Ovary (tissue), 9 donors: ENCODE results near the gene ITGB2. TPM values are rescaled to one million over a fixed set of nuclear protein-coding genes. Genes with fewer than 3 reads are reported as not detected.

Source experiments
- DNase-seq, 5 donors: peaks; one replicate each; pipeline ENCODE4 v3.0.0-alpha.2; 2019 to 2020
- H3K27ac ChIP-seq, 2 donors: fragments of 200-600 bp; one replicate each; pipeline versions ENCODE4 v1.5.1 to v1.8.0; 2019 to 2022
- H3K27me3 ChIP-seq: fragments of 200-600 bp; one replicate; pipeline ENCODE4 v1.8.0; 2022
- H3K36me3 ChIP-seq: fragments of 200-600 bp; sonication (generic); one replicate; pipeline ENCODE4 v1.5.1; 2019
- H3K4me1 ChIP-seq: one replicate; pipeline ENCODE4 v1.8.1; 2013; ENCODE audit warnings: mild to moderate bottlenecking, moderate library complexity; ENCODE audit not compliant: insufficient read depth
- H3K4me3 ChIP-seq: fragments of 200-600 bp; sonication (generic); one replicate; pipeline ENCODE4 v1.5.1; 2017
- H3K9me3 ChIP-seq, 2 donors: fragments of 200-600 bp in 1 of 2; sonication (generic) in 1 of 2; one replicate each; pipeline versions ENCODE4 v1.5.1 to v1.8.1; 2013 to 2019; ENCODE audit warnings: mild to moderate bottlenecking in 1 of 2, moderate library complexity in 1 of 2
- EP300 ChIP-seq: sonication (generic); formaldehyde crosslinking; IDR thresholded peaks from one replicate; pipeline ENCODE4 v1.6.1; 2017; ENCODE audit warnings: antibody characterized with exemption
- POLR2A ChIP-seq: fragments of 450-650 bp; IDR thresholded peaks from one replicate; pipeline ENCODE4 v1.6.1; 2017; ENCODE audit warnings: antibody characterized with exemption, mild to moderate bottlenecking, moderate library complexity
- WGBS, 3 donors: extraction: QIAGEN DNeasy Blood & Tissue Kit in 1 of 3; methylation state at CpG; one replicate each; pipeline versions ENCODE4 v1.1.5 to v1.1.7; 2013 to 2017; 5-methylcytosine and 5-hydroxymethylcytosine counted together
- intact Hi-C, 4 donors: fragments of 100-400 bp; cut with DNase I; formaldehyde crosslinking; loops; one replicate each; pipeline versions ENCODE4 v1.11.0 to v1.15.1; 2022 to 2023
- polyA plus RNA-seq, 2 donors: library from polyadenylated mRNA; stranded (reverse); fragments of 200-250 nt in 1 of 2; fragments of 350-450 nt in 1 of 2; fragmentation: Illumina TruSeq in 1 of 2; extraction: RNeasy Lipid Tissue Mini Kit (QIAGEN cat#74804) in 1 of 2; gene quantifications; one replicate each; pipeline ENCODE4 v1.2.3, GENCODE V29; 2013 to 2014
- total RNA-seq, 7 donors: library from RNA; depleted of rRNA in 2 of 7; stranded (reverse); fragments of >200 nt in 2 of 7; fragmentation: NEBNext Ultra II Directional in 3 of 7; extraction: Animal tissue kit (Norgen Biotek cat#: 25700) in 3 of 7; gene quantifications; one replicate each; pipeline versions ENCODE4 v1.1.0 to v1.2.4, GENCODE V29; 2016 to 2023
- TF ChIP-seq, protein P1 (sequence below), 3 donors: fragments of 450-650 bp in 2 of 3; fragments of 200-600 bp in 1 of 3; IDR thresholded peaks; one replicate each; pipeline versions ENCODE4 v1.5.1 to v1.8.0; 2016 to 2022; ENCODE audit warnings: antibody characterized with exemption in 3 of 3, mild to moderate bottlenecking in 1 of 3
- donor health status: DM: no; HTN: no; CAD: no; lungs with moderate emphysema.
- donor health status: DM: no; HTN: no; CAD: no.
- donor health status: Bipolar disorder and iron deficiency.
- donor health status: DM: yes; HTN: yes; CAD: no.
- donor health status: DM: no; HTN: no; CAD: no.
- donor health status: DM: yes; HTN: yes; CAD: no.

The ITGB2 gene
- total and polyA plus RNA-seq, 9 donors = 9.6 to 58.3 (median 17.6) TPM

DNA sequence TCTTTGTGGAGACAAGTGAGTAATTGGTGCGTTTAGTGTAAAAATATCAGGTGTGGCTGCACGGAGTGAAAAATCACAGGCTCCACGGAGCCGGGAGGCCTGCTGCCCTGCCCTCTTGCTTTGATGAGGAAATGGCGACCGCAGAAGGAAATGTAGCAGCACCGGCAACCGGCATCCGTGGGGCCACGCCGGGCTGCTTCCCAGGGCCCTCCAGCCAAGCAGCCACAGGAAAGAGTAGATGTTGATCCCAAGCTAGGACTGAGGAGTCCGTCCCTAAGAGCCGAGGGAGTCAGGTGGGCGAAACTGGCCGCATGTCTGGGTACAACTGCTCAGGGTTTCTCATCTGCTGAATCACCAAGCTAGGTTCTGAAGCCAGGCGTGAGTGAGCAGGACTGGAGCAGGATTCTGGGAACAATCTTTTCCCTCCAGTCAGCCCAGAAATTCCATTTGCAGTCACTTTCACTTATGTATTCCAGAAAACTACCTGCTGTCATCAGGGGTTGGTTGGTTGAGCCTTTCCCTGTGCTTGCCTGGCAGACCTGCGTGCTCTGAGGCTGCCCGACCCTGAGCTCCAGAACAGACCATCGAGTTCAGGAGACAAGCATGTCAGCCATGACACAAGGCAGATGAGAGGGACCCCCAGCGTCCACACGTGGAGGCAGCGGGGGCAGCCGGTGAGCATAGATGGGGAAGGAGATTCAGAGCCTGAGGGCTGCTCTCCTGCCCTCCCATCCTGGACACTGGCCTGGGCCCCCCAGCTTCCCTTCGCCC lies 5.8 kb upstream of the ITGB2 start:
- no peak overlapping the region for H3K27ac ChIP-seq
- 56 to 63% (median 57%) methylated on average over 23 to 24 of the region's 24 CpGs for WGBS, 3 donors
- no peaks in the 10 kb centered on the region for H3K4me1 ChIP-seq
- H3K36me3 ChIP-seq = no peaks in the 10 kb centered on the region
- peaks cover 0 to 6% of the 10 kb centered on the region in 2 donors for H3K9me3 ChIP-seq
- peaks cover under 1% of the 10 kb centered on the region for H3K27me3 ChIP-seq
- no peak for DNase-seq
- TF ChIP-seq POLR2A (no peak), EP300 (no peak)
- TF ChIP-seq, protein P1, sequence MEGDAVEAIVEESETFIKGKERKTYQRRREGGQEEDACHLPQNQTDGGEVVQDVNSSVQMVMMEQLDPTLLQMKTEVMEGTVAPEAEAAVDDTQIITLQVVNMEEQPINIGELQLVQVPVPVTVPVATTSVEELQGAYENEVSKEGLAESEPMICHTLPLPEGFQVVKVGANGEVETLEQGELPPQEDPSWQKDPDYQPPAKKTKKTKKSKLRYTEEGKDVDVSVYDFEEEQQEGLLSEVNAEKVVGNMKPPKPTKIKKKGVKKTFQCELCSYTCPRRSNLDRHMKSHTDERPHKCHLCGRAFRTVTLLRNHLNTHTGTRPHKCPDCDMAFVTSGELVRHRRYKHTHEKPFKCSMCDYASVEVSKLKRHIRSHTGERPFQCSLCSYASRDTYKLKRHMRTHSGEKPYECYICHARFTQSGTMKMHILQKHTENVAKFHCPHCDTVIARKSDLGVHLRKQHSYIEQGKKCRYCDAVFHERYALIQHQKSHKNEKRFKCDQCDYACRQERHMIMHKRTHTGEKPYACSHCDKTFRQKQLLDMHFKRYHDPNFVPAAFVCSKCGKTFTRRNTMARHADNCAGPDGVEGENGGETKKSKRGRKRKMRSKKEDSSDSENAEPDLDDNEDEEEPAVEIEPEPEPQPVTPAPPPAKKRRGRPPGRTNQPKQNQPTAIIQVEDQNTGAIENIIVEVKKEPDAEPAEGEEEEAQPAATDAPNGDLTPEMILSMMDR (IDR thresholded peaks at IDR 0.05) = no peak
- intact Hi-C loops = no loop called here
- H3K4me3 ChIP-seq = no peak overlapping the region

DNA sequence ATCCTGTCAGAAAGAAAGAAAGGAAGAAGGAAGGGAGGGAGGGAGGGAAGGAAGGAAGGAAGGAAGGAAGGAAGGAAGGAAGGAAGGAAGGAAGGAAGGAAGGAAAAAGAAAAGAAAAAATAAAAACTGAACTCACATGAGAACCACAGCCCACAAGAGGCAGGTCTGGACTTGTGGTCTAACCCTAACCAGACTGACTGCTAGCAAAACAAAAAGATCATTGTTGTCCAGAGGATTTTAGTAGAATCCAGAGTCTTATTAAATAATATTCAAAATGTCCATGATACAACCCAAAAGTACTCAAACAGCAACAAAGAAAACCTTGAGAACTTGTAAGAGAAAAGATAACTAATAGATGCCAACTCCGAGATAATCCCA lies 4.7 kb upstream of the ITGB2 start:
- Histone ChIP-seq H3K4me3 (no peak overlapping the region), H3K4me1 (no peaks in the 10 kb centered on the region), H3K36me3 (no peaks in the 10 kb centered on the region), H3K9me3 (peaks cover 0 to 6% of the 10 kb centered on the region in 2 donors), H3K27me3 (no peaks in the 10 kb centered on the region), H3K27ac (no peak overlapping the region)
- 76 to 80% (median 77%) methylated on average over 1 of the region's 1 CpG for WGBS, 3 donors
- no peak for DNase-seq
- intact Hi-C loops = no loop called here
- TF ChIP-seq, protein P1 (IDR thresholded peaks at IDR 0.05) = no peak

DNA sequence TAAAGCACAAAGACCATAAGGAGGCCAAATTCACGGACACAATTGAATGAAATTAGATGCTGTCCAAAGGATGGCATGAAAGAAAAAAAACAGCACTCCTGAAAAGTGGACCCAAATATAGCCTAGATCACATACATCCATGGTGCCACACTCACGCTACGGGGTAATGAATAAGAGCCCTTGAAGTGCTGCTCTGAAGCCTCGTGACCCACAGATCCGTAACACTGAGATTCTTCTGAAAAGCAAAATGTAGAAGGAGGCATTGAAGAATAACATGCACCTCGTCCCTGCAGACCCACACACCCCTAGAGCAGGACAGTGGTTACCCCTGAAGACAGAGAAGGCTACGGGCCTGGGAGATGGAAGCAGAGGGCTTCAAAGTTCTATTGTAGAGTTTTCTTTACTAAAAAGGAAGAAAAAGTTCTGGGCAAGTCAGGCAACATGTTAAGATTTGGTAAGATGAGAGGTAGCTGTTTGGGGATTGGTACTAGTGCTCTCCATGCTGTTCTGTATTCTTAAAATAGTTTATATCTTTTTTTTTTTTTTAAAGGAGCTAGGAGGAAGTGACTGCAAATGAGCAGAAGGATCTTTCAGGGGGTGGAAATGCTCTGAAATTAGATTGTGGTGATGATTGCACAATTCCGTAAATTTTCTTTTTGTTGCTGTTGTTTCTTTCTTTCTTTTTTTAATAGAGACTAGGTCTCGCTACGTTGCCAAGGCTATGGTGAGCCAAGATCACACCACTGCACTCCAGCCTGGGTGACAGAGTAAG lies 4.1 kb upstream of the ITGB2 start:
- Histone ChIP-seq H3K4me1 (no peaks in the 10 kb centered on the region), H3K4me3 (no peak overlapping the region), H3K36me3 (no peaks in the 10 kb centered on the region), H3K27ac (no peak overlapping the region), H3K9me3 (peaks cover 0 to 6% of the 10 kb centered on the region in 2 donors), H3K27me3 (no peaks in the 10 kb centered on the region)
- TF ChIP-seq POLR2A = no peak
- TF ChIP-seq, protein P1 (IDR thresholded peaks at IDR 0.05) = no peak
- TF ChIP-seq EP300 = no peak
- no peak for DNase-seq
- intact Hi-C loops = no loop called here
- WGBS, 3 donors = 61 to 68% (median 61%) methylated on average over 10 of the region's 10 CpGs

DNA sequence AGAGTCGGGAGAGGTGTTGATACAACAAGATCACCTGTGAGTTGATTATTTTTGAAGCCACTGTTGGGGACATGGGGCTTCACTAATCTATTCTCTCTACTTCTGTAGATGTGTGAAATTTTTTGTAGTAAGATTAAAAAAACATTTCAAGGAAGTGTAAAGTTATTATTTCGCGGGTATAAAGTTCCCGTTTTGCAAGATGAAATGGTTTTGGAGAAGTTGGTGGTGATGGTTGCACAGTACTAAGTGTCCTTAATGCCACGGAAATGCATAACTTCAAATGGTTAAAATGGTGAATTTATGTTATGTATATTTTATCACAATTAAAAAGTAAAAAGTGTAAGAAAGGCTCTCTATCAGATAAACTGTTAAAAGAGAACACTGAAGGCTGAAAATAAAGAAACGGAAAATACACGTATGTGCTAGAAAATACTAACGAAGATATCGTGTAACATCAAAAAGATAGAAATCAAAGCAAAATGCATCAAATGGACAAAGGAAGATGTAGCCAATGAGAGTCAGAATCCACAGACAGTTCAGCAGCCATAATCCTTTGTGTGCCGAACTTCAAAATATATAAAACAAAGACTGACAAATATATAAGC lies 2.9 kb upstream of the ITGB2 start:
- intact Hi-C loops = no loop called here
- H3K4me1 ChIP-seq = no peaks in the 10 kb centered on the region
- WGBS, 3 donors = 84 to 88% (median 87%) methylated on average over 10 of the region's 10 CpGs
- no peak overlapping the region for H3K4me3 ChIP-seq
- no peaks in the 10 kb centered on the region for H3K36me3 ChIP-seq
- TF ChIP-seq EP300 = no peak
- TF ChIP-seq, protein P1 (IDR thresholded peaks at IDR 0.05) = no peak
- TF ChIP-seq POLR2A = no peak
- no peak for DNase-seq
- no peak overlapping the region for H3K27ac ChIP-seq
- H3K9me3 ChIP-seq = no peaks in the 10 kb centered on the region
- no peaks in the 10 kb centered on the region for H3K27me3 ChIP-seq
